Vagina (tissue), 2 donors: ENCODE data around the gene ADORA2B. TPM values are rescaled to one million over a fixed set of nuclear protein-coding genes. Genes with fewer than 3 reads are reported as not detected.
"Not testable (repeated sequence)": the region's sequence is repeated elsewhere in the genome, so short reads cannot be mapped to it uniquely, and the experiment has no call there.

Source experiments
- DNase-seq, 2 donors: peaks; one replicate each; pipeline ENCODE4 v3.0.0-alpha.2; 2017; ENCODE audit errors: extremely low spot score in 2 of 2
- H3K27ac ChIP-seq: fragments of 200-600 bp; sonication (generic); one replicate; pipeline ENCODE4 v1.5.1; 2019
- H3K27me3 ChIP-seq: fragments of 200-600 bp; sonication (generic); one replicate; pipeline ENCODE4 v1.5.1; 2019
- H3K36me3 ChIP-seq, 2 donors: fragments of 200-600 bp; sonication (generic); one replicate each; pipeline ENCODE4 v1.5.1; 2017 to 2019
- H3K4me1 ChIP-seq: fragments of 200-600 bp; sonication (generic); one replicate; pipeline ENCODE4 v1.5.1; 2019
- H3K4me3 ChIP-seq, 2 donors: fragments of 200-600 bp; sonication (generic); 1 replicate in 1 of 2; 2 replicates in 1 of 2; pipeline ENCODE4 v1.5.1; 2016 to 2019
- H3K9me3 ChIP-seq: fragments of 200-600 bp; sonication (generic); one replicate; pipeline ENCODE4 v1.5.1; 2019
- POLR2A ChIP-seq, 2 donors: fragments of 450-650 bp; IDR thresholded peaks; one replicate each; pipeline ENCODE4 v1.6.1; 2017; ENCODE audit warnings: antibody characterized with exemption in 2 of 2, mild to moderate bottlenecking in 2 of 2, moderate library complexity in 2 of 2
- POLR2AphosphoS5 ChIP-seq, 2 donors: sonication (generic); formaldehyde crosslinking; IDR thresholded peaks; one replicate each; pipeline ENCODE4 v1.9.0; 2017; ENCODE audit warnings: antibody characterized with exemption in 2 of 2, mild to moderate bottlenecking in 2 of 2, low read depth in 1 of 2; ENCODE audit not compliant: insufficient read depth in 1 of 2
- intact Hi-C: fragments of 100-400 bp; cut with DNase I; formaldehyde crosslinking; loops from one replicate; pipeline ENCODE4 v1.15.1; 2023
- total RNA-seq: library from RNA; depleted of rRNA; stranded (reverse); fragments of >200 nt; gene quantifications from one replicate; pipeline ENCODE4 v1.2.3, GENCODE V29; 2016
- TF ChIP-seq, protein P1 (sequence below), 3 experiments: fragments of 450-650 bp in 2 of 3; fragments of 200-600 bp in 1 of 3; sonication (generic) in 1 of 3; IDR thresholded peaks; one replicate each; pipeline ENCODE4 v1.5.1; 2017 to 2019; ENCODE audit warnings: antibody characterized with exemption in 3 of 3, mild to moderate bottlenecking in 2 of 3, moderate library complexity in 2 of 3

Gene ADORA2B
- 33.4 TPM for total RNA-seq

DNA sequence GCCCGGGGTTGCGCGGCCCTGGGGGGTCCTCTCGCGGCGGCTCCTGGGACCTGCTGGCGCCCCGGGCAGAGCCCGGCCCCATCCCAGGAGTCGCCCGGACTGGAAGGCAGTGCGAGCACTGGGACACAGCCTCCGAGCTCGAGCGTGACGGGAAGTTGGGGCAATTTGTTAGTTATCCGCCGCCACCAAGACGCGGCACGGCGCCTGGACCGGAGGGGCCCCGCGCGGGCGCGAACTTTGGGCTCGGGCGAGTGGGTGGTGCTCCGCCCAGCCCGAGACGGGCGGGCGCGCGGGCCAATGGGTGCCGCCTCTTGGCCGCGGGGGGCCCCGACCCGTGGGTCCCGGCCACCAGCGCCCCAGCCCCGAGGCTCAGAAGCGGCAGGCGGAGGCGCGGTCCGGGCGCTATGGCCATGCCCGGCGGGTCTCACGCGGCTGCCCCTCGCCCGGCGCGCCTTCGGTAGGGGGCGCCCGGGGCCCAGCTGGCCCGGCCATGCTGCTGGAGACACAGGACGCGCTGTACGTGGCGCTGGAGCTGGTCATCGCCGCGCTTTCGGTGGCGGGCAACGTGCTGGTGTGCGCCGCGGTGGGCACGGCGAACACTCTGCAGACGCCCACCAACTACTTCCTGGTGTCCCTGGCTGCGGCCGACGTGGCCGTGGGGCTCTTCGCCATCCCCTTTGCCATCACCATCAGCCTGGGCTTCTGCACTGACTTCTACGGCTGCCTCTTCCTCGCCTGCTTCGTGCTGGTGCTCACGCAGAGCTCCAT, at the start of gene ADORA2B:
TSS of gene ADORA2B (plus strand) at position 372 of the 768 bp plus-strand sequence. CDS start at position 491, 119 bp downstream.
- TF ChIP-seq POLR2AphosphoS5 (IDR thresholded peaks at IDR 0.05; ENCODE audit: insufficient read depth in 1 of 2, low read depth in 1 of 2) (peak in 1 of 2 donors; percentile 35), POLR2A (IDR thresholded peaks at IDR 0.05) (no peak)
- TF ChIP-seq, protein P1, sequence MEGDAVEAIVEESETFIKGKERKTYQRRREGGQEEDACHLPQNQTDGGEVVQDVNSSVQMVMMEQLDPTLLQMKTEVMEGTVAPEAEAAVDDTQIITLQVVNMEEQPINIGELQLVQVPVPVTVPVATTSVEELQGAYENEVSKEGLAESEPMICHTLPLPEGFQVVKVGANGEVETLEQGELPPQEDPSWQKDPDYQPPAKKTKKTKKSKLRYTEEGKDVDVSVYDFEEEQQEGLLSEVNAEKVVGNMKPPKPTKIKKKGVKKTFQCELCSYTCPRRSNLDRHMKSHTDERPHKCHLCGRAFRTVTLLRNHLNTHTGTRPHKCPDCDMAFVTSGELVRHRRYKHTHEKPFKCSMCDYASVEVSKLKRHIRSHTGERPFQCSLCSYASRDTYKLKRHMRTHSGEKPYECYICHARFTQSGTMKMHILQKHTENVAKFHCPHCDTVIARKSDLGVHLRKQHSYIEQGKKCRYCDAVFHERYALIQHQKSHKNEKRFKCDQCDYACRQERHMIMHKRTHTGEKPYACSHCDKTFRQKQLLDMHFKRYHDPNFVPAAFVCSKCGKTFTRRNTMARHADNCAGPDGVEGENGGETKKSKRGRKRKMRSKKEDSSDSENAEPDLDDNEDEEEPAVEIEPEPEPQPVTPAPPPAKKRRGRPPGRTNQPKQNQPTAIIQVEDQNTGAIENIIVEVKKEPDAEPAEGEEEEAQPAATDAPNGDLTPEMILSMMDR (IDR thresholded peaks at IDR 0.05) = peak in 1 of 3 experiments; percentile 46

DNA sequence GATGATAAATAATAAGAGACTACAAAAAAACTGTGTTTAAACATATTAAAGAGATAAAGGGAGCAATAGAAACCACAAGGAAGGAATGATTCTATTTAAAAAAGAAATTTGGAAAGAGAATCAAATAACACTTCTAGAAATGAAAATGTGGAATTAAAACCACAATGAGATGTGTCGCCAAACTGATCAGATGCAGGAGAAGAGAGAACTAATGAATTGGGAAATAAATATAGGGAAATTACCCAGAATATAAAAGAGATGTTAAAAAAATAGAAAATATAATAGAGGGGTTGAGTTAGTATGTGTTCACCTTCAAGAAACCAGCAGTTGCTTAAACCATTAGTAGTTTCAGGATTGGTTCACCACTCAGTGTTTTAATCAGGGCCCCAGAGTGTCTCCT, 48.7 kb upstream of the ADORA2B start:
- TF ChIP-seq, protein P1 (IDR thresholded peaks at IDR 0.05) = no peak
- TF ChIP-seq POLR2AphosphoS5 (IDR thresholded peaks at IDR 0.05; ENCODE audit: insufficient read depth in 1 of 2, low read depth in 1 of 2) (no peak), POLR2A (IDR thresholded peaks at IDR 0.05) (no peak)
- no peak overlapping the region for H3K4me3 ChIP-seq
- intact Hi-C loops = no loop called here

More for the DNA sequence above, at the start of gene ADORA2B:
- intact Hi-C loops = no loop called here
- Histone ChIP-seq H3K9me3 (no peaks in the 10 kb centered on the region), H3K4me1 (peaks cover 21% of the 10 kb centered on the region), H3K27ac (peak within 1 kb of the TSS; percentile 68), H3K36me3 (no peaks in the 10 kb centered on the region), H3K4me3 (peak within 1 kb of the TSS; percentile 57 to 74), H3K27me3 (no peaks in the 10 kb centered on the region)
- no peak for DNase-seq

DNA sequence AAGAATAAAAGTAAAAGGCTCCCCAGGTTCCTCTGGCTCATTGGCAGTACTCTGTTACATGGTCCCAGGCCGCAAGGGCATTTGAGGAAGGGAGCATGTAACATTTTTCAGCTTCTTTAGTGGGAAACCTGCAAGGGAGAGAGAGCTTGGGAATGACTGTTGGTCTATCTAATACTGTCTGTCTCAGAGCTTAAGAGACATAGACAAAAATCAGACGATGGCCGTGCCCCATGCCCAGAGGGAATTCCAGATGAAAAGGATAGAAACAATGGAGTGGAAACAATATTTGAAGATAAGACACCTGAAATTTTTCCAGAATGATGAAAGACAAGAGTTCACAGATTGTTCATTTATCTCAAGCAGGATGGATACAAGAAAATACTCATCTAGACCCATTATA, 48.1 kb upstream of the ADORA2B start:
- DNase-seq = peak in 1 of 2 donors; percentile 55
- Histone ChIP-seq H3K36me3 (no peaks in the 10 kb centered on the region), H3K27me3 (no peaks in the 10 kb centered on the region), H3K4me3 (no peak overlapping the region), H3K27ac (no peak overlapping the region), H3K4me1 (no peaks in the 10 kb centered on the region), H3K9me3 (no peaks in the 10 kb centered on the region)
- TF ChIP-seq POLR2A (IDR thresholded peaks at IDR 0.05) = no peak
- TF ChIP-seq, protein P1 (IDR thresholded peaks at IDR 0.05) = no peak
- no peak for TF ChIP-seq POLR2AphosphoS5 (IDR thresholded peaks at IDR 0.05; ENCODE audit: insufficient read depth in 1 of 2, low read depth in 1 of 2)
- intact Hi-C loops = no loop called here

More for the DNA sequence above, 48.7 kb upstream of the ADORA2B start:
- Histone ChIP-seq H3K27me3 (no peaks in the 10 kb centered on the region), H3K4me1 (no peaks in the 10 kb centered on the region), H3K27ac (no peak overlapping the region), H3K36me3 (no peaks in the 10 kb centered on the region), H3K9me3 (no peaks in the 10 kb centered on the region)
- DNase-seq = no peak

DNA sequence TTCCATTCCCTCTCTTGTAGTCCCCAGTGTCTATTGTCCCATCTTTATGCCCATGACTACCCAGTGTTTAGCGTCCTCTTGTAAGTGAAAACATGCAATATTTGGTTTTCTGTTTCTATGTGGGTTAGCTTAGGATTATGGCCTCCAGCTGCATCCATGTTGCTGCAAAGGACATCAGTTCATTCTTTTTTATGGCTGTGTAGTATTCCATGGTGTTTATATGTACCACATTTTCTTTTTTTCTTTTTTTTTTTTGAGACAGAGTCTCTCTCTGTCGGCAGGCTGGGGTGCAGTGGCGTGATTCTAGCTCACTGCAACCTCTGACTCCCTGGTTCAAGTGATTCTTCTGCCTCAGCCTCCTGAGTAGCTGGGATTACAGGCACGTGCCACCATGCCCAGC, 45.3 kb upstream of the ADORA2B start:
- intact Hi-C loops, H3K4me3 ChIP-seq, DNase-seq, H3K27me3 ChIP-seq, H3K27ac ChIP-seq, H3K36me3 ChIP-seq, H3K9me3 ChIP-seq, H3K4me1 ChIP-seq: not testable (repeated sequence)

DNA sequence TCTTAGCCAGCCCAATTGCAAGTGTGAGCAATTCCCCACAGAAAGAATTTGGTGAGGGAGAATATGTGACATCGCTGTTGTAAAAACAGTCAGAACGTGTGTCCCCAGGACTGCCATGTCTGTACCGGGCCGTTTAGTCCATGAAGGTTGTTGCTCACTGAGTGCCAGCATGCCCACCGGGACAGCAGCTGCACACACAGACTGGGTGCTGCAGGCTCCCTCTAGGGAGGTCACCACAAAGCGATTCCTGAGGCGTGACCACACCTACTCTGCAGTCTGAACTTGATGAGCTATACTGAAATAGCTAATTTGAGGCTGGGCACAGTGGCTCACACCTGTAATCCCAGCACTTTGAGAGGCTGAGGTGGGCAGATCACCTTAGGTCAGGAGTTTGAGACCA, 44.1 kb upstream of the ADORA2B start:
- TF ChIP-seq POLR2AphosphoS5 (IDR thresholded peaks at IDR 0.05; ENCODE audit: insufficient read depth in 1 of 2, low read depth in 1 of 2) (no peak), POLR2A (IDR thresholded peaks at IDR 0.05) (no peak)
- TF ChIP-seq, protein P1 (IDR thresholded peaks at IDR 0.05) = no peak
- H3K27ac ChIP-seq = no peak overlapping the region
- H3K4me3 ChIP-seq = no peak overlapping the region
- intact Hi-C loops = no loop called here
- H3K4me1 ChIP-seq = no peaks in the 10 kb centered on the region
- H3K27me3 ChIP-seq = no peaks in the 10 kb centered on the region
- DNase-seq = peak in 1 of 2 donors; percentile 43
- no peaks in the 10 kb centered on the region for H3K36me3 ChIP-seq
- no peaks in the 10 kb centered on the region for H3K9me3 ChIP-seq

DNA sequence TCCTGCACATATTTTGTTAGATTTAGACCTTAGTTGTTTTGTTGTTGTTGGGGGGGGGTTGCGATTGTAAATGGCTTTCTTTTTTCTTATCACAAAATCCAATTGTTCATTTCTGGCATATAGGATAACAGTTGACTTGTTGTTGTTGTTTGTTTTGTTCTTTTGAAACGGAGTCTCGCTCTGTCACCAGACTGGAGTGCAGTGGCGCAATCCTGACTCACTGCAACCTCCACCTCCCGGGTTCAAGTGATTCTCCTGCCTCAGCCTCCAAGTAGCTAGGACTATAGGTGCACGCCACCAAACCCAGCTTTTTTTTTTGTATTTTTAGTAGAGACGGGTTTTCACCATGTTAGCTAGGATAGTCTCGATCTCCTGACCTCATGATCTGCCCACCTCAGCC, 39.7 kb upstream of the ADORA2B start:
- H3K27me3 ChIP-seq, H3K27ac ChIP-seq, H3K4me3 ChIP-seq, intact Hi-C loops, DNase-seq, H3K36me3 ChIP-seq, H3K4me1 ChIP-seq, H3K9me3 ChIP-seq: not testable (repeated sequence)
